ENCODE data around the gene GUCY1A1.
"Not testable (repeated sequence)": the region's sequence is repeated elsewhere in the genome, so short reads cannot be mapped to it uniquely, and the experiment has no call there.

Gene GUCY1A1

DNA sequence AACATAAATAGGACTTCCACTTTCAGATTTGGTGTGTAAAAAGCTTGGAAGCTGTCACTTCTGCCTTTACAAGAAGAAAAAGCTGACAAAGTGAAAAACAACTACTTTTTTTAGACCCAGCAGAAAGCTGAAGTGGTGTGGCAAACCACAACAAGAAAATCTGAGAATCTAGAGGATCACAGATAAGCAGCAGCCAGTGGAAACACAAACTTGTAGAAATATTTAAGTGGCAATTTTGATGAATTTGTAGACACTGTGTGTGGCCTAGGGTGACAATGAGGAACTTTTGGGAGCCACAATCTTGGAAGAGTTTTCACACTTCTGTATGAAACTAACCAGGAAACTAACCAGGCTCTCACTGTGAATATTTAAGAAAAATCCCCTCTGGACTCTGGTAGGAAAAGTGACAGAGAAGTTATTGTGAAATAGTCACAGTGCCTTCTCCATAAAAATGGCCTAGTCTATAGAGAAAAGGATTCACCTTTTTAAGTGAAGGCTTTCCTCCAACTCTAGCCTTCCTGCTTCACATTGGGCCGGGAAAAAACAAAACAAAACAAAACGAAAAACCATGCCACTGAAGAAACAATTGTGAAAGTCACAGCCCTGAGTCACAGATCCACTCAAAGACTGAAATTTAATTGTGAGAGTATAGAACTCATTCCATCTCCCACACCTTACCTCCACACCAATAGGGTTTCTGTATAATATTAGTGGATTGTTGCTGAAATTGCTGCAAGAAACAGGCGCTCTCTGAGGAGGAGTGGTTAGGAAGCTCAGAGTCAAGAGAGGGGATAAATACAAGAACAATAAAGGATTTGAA is 26.7 kb upstream of the GUCY1A1 start:
- Histone ChIP-seq H3K27ac (no peak overlapping the region), H3K36me3 (no peaks in the 10 kb centered on the region), H3K9me3 (no peaks in the 10 kb centered on the region), H3K4me1 (peaks cover 0 to 13% (median 1%) of the 10 kb centered on the region in 4 donors), H3K27me3 (no peaks in the 10 kb centered on the region), H3K4me3 (no peak overlapping the region)
- intact Hi-C loops (cut with DNase I; ENCODE audit: low total_unique reads): no loop called here
- no peak for TF ChIP-seq CTCF (IDR thresholded peaks at IDR 0.05)
- DNase-seq: no peak

- Histone ChIP-seq H3K27me3 (no peaks in the 10 kb centered on the region), H3K9me3 (no peaks in the 10 kb centered on the region), H3K4me3 (no peak overlapping the region), H3K36me3 (no peaks in the 10 kb centered on the region), H3K27ac (no peak overlapping the region), H3K4me1 (peaks cover 0 to 13% (median 1%) of the 10 kb centered on the region in 4 donors)
- intact Hi-C loops (cut with DNase I; ENCODE audit: low total_unique reads): no loop called here
- TF ChIP-seq CTCF (IDR thresholded peaks at IDR 0.05): no peak
- no peak for DNase-seq
Measured at GRCh38 chr4:155640751-155641150, 25.9 kb upstream of the GUCY1A1 start.

DNA sequence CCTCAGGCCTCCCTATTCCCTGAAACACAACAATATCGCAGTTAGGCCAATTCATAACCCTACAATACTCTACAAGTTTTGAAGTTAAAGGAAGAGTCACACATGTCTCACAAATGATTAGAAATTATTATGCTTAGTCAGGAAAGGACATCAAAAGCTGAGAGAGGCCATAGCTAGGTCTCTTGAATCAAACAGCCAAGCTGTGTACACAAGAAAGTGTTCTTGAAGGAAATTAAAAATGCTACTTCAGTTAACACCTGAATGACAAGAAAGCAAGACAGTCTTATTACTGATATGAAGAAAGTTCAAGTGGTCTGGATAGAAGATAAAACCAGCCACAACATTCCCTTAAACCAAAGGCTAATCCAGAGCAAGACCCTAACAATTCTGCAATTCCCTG is 23.6 kb upstream of the GUCY1A1 start:
- no peak for DNase-seq
- Histone ChIP-seq H3K4me3 (no peak overlapping the region), H3K4me1 (peaks cover 0 to 13% (median 1%) of the 10 kb centered on the region in 4 donors), H3K9me3 (no peaks in the 10 kb centered on the region), H3K36me3 (no peaks in the 10 kb centered on the region), H3K27me3 (no peaks in the 10 kb centered on the region), H3K27ac (no peak overlapping the region)
- intact Hi-C loops (cut with DNase I; ENCODE audit: low total_unique reads): no loop called here
- TF ChIP-seq CTCF (IDR thresholded peaks at IDR 0.05): no peak

DNA sequence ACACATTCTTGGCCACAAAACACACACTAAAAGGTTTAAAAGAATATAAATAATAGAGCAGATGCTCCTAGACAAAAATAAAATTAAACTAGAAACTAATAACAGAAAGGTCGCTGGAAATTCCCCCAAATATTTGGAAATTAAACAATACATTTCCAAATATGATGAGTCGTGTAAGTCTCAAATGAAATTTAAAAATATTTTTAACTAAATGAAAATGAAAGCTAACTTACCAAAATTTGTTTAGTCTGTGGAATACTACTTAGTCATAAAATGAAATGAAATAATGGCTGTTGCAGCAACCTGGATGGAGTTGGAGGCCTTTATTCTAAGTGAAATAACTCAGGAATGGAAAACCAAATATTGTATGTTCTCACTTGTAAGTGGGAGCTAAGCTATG is 20.6 kb upstream of the GUCY1A1 start:
- Histone ChIP-seq H3K4me1 (no peaks in the 10 kb centered on the region), H3K36me3 (no peaks in the 10 kb centered on the region), H3K4me3 (no peak overlapping the region), H3K27me3 (no peaks in the 10 kb centered on the region), H3K27ac (no peak overlapping the region), H3K9me3 (no peaks in the 10 kb centered on the region)
- intact Hi-C loops (cut with DNase I; ENCODE audit: low total_unique reads): no loop called here
- TF ChIP-seq CTCF (IDR thresholded peaks at IDR 0.05): no peak
- DNase-seq: no peak

GRCh38 chr4:155650785-155651184 is 15.9 kb upstream of the GUCY1A1 start:
- DNase-seq; H3K4me1 ChIP-seq; H3K36me3 ChIP-seq; H3K4me3 ChIP-seq; H3K9me3 ChIP-seq; H3K27me3 ChIP-seq; H3K27ac ChIP-seq; intact Hi-C loops (cut with DNase I; ENCODE audit: low total_unique reads): not testable (repeated sequence)

GRCh38 chr4:155653052-155653451 is 13.6 kb upstream of the GUCY1A1 start:
- no peak for TF ChIP-seq CTCF (IDR thresholded peaks at IDR 0.05)
- H3K36me3 ChIP-seq: no peaks in the 10 kb centered on the region
- no peaks in the 10 kb centered on the region for H3K9me3 ChIP-seq
- H3K27ac ChIP-seq: no peak overlapping the region
- no peaks in the 10 kb centered on the region for H3K4me1 ChIP-seq
- no peaks in the 10 kb centered on the region for H3K27me3 ChIP-seq
- no peak overlapping the region for H3K4me3 ChIP-seq
- DNase-seq: no peak
- intact Hi-C loops (cut with DNase I; ENCODE audit: low total_unique reads): no loop called here
